ENCODE measurements around the gene GRIA1.

Gene GRIA1

DNA sequence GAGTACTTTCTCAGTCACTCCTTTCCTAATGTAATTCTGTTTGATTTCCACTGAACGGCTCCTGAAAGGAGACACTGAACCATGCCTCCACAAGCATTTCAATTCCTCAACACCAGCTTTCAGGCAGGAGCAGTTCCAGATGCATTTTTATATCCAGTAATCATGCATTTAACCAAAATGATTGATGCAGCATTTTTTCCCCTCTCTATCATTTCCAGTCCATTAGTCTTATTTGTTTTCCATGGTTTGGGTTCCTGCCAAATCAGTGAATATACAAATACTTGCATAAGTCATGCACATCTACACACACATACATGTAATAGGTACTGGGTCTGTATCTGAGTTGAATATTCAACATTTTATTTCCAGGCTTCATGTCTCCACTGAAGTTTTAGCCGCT is 122.7 kb downstream of the GRIA1 start:
- DNase-seq (ENCODE audit: low spot score): no peak

DNA sequence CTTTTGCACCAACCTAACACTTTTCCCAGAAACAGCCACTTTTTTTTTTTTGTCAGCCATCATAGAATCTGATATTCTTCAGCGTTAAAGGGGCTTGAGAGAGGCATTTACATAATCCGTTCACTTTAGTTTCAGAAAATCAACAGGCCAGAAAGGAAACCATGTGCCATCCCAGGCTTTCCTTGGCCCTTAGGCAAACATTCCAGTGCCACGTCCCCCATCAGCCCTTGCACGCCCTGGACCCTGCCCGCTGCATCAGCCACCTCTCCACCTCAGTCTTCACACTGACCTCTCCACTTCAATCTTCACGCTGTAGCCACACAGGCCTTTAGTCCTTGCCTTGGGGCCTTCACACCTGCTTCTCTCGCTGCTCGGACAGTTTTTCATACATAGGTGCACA is 123.2 kb downstream of the GRIA1 start:
- DNase-seq (ENCODE audit: low spot score): no peak

DNA sequence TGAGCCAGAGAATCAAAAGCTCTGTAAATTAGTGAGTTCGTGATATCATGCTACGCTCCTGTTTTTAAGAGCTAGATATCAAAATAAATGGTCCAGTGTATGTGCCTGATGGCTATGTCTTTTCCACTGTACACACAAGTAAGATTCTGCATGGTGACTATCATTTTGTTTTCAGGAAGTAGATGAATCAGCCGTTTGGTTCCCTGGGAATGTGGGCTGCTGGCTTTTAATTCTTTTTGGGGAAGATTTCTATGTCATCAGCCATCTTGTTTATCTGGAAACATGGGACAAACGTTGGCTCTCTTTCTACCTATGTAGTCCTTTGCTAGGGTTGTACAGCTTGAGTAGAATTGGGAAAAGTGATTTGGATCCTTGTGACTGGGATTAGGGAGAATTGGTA is 126.7 kb downstream of the GRIA1 start:
- no peak for DNase-seq (ENCODE audit: low spot score)

DNA sequence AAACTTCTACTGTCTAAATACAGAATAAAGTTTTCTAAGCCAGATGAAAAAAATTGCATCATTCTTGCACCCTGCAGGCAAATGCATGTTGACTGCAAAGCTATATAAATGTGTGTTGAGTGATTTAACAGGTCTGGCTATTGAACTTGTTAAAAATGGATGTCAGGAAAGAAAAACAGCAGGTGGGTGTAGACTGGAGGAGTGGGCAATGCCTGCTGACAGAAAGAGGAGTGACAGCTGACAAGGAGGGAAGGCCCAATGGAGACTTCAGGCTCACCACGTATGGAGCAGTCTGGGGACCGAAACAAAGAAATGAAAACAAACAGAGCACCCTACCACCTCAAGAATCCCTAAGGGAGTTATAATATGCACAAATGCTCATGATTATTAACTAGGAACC is 127.8 kb downstream of the GRIA1 start:
- no peak for DNase-seq (ENCODE audit: low spot score)

DNA sequence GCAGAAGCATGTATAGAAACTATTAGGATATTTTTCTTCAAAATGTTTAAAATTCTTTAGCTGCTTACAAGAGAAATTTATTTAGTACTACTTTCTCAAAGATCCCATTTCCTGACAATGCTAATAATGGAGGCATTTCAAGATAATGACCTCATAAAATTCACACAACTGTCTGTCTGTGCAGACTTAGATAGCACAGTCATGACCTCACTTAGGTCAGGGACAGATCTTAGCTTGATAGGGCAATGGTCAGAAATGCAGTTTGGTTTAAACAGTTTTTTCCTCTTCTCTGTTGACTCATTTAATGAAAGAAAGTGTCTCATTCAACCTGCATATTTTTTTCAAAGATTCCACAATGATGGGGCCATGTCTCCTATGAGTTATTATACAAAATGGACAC is 128.4 kb downstream of the GRIA1 start:
- no peak for DNase-seq (ENCODE audit: low spot score)

DNA sequence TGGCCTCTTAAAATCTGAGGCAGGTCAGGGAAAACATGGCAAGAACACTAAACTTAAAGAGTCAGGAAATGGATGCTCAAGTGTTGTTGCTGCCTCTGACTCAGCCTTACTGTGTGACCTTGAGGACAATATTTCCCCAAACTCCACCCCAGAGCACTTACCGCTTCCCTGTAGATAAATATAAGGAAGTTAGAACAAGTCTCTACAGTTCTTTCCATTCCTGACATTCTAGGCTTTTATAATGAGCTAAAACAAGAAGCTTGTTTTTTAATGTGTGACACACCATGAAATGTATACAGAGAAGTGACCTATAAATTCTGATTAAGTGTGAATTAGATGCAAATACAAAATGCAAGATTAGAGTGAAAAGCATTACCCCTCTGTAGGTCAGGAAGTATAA is 129.3 kb downstream of the GRIA1 start:
- DNase-seq (ENCODE audit: low spot score): no peak

DNA sequence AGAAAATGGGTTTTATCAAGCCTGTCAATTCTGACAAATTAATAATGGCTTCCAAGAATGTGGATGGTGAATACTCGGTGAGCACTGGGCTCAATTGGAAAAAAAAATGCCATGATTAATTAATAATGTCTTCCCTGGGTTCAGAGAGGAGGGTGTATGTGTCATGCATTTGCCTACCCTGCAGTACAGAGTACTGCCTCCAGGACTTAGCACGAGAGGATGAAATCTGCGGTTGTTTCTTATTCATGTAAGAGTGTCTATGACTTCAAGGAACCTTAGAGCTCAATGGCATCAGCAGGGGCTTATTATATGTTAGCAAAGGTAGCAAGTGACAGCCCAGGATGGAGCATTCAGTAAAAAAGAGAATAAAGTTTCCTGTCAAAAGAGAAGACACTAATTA is 132.7 kb downstream of the GRIA1 start:
- no peak for DNase-seq (ENCODE audit: low spot score)

GRCh38 chr5:153623751-153624450 is 133.4 kb downstream of the GRIA1 start:
- no peak for DNase-seq (ENCODE audit: low spot score)

DNA sequence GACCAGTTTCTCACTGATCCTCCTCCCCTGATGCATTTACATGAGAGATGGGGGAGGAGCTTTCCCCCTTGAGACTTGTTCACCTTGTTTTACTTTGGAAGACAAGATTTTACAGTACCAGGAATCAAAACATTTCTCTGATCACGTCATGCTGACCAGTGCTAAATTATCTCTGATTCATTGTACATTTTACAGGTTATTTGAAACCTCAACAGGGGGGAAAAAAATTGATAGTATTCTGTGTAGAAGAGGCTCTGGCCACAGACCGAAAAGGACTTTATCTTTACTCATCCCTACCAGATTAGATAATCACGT is 133.9 kb downstream of the GRIA1 start:
- no peak for DNase-seq (ENCODE audit: low spot score)

DNA sequence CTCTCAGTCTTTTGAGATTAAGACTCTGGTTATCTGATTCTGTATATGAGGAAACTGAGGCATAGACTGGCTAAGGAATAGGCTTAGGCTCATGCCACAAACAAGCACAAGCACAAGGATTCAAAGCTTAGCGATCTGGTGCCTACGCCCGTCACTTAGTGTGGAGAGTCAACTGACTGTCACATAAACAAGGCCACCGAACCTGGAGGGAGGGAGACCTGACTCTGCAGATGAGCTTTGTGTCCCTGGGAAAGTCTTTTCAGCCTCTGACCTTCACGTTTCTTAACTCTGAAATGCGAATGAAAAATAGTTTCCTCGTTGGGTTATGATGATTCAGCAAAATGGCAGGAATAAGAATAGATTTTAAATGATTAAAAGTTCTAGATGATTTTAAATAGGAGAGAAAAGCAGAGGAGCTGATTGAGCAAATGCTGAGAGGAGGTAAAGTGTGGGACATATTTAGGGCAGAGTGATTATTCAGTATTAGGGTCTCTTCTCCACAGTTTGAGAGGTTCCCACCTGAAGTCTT is 135.4 kb downstream of the GRIA1 start:
- no peak for DNase-seq (ENCODE audit: low spot score)

GRCh38 chr5:153626836-153627235 is 136.4 kb downstream of the GRIA1 start:
- DNase-seq (ENCODE audit: low spot score): no peak

DNA sequence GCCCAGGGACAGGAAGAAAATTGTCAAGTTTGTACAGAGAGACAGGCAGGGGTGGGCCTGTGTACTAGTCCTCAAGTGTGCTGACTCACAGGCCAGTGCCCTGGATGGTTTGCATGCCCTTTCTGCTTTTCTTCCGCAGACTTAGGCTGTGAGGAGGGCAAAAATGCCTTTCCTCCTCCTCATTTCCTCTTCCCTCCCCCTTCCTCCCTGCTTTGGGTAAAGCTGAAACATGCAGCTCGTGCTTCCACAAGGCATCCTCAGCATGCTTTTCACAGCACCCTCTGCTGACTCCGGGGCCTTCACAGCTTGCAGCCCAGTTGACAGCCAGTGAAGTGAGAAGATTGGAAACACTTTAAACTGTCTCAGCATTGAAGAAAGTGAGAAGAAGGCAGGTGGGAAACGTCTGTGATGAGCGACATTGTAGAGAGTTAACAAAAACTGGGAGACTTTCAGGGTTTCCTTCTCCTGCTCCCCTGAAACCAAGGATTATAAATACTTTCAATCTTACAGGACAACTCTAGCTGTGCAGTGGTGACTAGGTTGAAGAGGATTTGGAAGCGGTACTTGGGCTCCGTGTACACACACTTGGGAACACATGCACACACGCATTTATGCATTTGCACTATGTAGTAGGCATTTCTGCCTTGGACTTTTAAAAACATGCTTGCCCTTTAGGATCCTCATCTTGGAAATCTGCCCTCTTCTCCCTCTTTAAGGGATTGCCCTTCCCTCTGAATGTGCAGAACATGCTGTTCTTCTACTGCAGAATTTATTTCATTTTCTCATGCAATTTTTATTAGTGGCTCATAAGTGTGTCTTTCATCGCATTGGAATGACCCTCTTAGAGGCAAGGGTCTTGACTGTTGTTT is 138.8 kb downstream of the GRIA1 start:
- no peak for DNase-seq (ENCODE audit: low spot score)

DNA sequence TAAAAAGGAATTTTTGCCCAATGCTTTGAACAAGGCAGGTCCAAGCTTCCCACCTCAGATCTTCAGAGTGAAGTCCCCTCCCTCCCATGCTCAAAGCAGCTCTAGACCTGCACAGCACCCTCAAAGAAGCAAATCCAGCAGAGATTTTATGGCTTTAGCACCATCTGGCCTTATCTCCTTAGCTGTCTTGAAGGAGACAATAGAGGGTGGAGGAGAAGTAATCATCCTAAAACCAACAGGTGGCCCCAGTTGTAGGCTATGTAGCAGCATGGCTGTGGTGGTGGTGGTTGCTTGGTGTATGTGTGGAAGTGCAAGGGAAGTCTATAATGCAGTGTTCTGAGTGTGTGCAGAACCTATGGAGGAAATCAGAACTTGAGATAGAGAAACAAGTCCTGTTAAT is 140.1 kb downstream of the GRIA1 start:
- no peak for DNase-seq (ENCODE audit: low spot score)

DNA sequence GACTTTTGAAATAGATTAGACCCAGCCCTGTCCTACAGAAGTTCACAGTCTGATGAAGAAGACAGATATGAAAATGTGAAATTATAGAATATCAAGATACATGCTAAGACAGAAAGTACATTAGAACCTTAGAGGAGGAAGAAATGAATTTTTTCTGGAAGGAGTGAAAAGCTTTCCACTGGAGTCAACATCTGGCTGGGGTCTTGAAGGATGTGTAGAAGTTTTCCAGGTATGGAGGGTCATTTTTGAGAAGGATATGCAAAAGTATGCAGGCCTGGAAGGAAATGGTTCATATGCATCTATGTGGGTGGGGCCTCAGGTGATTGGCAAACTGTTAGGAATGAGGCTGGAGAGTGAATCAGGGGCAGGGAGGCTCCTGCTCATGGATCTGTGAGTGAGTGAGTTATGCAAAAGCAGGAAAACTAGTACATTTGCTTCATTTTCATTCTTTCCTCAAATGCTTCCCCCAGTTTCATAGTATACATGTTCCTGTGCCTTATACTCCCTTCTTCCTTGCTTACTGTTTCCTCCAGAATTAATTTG is 142.3 kb downstream of the GRIA1 start:
- no peak for DNase-seq (ENCODE audit: low spot score)

GRCh38 chr5:153636670-153637451 is 146.4 kb downstream of the GRIA1 start:
- DNase-seq (ENCODE audit: low spot score): no peak

DNA sequence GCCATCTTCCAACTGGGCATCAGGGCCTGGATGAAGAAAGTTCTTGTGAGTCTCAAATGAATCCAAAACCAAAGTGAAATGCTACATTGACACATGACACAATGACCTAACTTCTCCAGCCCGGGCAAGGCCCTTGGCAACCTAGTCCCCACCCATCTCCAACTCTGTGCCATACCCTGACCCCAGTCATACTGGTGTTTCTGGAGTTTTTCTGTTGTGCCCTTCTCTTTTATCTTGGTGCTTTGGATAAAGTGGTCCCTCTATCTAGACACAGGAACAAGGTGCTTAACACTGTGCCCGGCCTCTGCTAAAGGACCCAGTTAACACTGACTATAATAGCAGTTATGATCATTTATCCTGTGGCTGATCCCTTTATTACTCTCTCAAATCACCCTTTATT is 149.8 kb downstream of the GRIA1 start:
- no peak for DNase-seq (ENCODE audit: low spot score)

DNA sequence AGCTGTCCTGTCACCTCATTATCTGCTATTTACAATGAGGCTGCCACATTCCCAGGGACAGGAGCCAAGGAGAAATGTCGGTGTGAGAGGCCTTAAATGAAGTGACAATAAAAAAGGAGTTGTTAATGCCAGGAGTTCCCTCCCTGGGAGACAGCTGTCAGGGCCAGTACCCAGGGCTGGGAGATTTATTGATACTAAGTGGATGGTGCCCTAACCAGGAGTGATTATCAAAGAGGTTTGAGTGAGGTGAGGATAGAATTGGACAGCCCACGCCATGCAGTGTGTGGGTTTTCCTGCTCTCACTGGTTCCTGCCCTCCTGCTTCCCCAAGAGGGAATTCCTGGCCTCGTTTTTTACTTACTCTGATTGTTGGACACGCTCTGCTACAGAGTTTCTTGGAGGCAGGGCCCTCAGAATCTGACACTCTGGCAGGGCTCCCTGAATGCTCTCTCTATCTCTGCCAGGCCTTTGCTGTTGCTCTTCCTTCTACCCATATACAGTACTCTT is 150.8 kb downstream of the GRIA1 start:
- DNase-seq (ENCODE audit: low spot score): no peak

- DNase-seq (ENCODE audit: low spot score): no peak
These were observed 164.2 kb downstream of the GRIA1 start for GRCh38 chr5:153654504-153655200.

GRCh38 chr5:153655201-153655510 is 164.7 kb downstream of the GRIA1 start:
- DNase-seq (ENCODE audit: low spot score): no peak

DNA sequence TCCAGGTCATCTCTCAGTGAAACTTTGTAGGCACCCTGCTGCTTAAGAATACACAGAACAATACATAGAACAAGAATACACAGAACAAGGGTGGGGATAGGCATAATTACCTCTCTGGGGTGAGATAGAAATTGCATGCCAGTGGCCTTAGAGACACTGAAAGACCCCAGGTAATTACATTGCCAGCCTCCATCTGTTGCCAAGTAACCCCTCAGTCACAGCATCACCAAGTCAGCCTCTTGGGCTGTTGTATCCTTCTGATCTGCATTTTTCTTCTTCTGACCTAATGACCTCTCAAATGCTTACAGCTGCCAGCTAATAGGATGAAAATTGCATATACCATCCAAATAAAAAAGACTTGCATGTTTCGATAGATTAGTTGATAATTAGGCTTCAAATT is 167.7 kb downstream of the GRIA1 start:
- no peak for DNase-seq (ENCODE audit: low spot score)

DNA sequence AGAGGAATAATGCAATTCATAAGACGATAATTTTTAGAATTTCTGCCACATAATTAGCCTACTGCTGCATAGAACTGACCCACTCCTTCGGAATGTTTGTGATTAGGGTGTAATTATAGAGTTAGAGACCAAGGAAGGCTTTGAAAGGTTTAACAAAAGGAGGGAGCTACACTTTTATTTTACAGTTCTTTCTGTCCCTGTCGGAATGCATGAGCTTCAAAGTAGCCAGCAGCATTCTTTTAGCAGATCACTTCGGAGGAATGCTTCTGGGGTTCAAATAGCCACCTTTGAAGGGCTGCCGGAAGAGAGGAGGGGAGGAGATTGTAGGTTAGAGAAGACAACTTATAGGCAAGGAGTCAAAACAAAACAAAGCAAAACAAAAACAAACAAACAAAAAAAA is 168.1 kb downstream of the GRIA1 start:
- no peak for DNase-seq (ENCODE audit: low spot score)

Data from hematopoietic multipotent progenitor cell treated with erythropoietin and hydrocortisone succinate and interleukin-3 and kit ligand, for 17 days (in vitro differentiated cells).